Measurements from ENCODE around the gene AP3D1.

Gene AP3D1

DNA sequence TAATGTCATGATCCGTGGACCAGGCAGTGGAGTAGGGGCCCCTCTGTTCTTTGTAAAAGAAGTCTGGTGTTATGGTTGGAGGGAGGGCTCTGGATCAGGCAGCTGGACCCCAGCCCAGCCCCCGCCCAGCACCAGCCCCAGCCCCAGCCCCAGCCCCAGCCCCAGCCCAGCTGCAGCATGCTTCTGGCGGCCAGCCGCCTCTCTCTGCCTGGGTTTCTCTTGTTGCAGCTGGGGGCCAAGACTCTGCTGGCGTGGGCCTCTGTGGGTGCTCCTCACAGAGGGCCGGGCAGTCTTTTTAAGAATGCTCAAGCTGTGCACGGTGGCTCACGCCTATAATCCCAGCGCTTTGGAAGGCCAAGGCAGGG is 30.2 kb upstream of the AP3D1 start:
- DNase-seq (ENCODE audit: low read depth, low spot score): no peak

DNA sequence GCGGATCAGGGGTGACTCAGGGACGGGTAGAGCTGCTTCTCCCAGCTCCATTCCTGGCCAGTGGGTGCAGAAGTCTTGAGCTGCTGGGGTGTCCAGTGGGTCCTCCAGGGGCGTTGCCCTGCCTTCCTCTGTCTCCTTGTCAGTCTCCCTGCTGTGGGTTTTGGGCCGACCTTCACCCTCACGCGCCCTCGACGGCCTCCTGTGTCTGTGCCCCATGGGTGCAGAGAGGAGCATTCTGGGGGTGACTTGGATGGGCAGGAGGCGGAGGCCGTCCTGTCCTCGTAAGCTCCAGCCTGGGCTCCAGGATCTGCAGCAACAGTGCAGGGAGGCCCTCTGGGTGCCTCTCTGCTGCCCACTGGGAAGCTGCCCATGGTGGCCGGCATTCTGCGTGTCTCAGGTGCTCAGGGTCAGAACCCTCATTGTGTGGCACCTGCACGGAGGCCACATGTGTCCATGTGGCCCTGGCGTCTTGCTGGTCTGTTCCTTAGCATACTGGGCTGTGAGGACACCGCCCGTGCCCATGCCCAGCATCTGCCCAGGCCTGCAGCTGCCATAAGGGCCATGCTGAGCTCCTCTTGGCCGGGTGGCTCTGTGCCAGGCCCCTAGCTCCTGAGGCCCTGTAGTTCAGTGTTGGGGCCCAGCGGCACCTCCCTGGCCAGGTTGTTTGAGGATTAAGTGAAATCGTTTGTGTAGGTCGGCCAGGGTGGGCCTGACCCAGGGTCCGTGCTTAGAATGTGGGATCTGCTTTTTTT is 29.7 kb upstream of the AP3D1 start:
- DNase-seq (ENCODE audit: low read depth, low spot score): no peak

DNA sequence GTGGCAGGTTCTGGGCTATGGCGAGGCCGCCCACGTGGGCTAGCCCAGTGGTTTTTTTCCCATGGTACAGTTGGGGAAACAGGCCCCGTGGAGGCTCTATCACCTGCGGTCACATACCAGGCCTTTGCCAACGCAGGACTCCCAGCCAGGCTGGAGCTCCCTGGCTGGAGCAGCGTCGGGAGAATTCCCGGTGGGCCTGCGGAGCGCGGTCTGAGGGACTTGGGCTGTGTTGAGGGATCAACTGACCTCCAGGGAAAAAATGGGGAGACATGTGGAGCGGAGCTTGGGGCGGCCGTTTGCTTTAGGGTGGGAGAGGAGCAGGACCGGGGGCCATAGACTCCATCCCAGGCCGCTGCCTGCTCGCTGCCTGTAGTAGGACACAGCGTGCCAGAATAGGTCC is 28.7 kb upstream of the AP3D1 start:
- no peak for DNase-seq (ENCODE audit: low read depth, low spot score)

DNA sequence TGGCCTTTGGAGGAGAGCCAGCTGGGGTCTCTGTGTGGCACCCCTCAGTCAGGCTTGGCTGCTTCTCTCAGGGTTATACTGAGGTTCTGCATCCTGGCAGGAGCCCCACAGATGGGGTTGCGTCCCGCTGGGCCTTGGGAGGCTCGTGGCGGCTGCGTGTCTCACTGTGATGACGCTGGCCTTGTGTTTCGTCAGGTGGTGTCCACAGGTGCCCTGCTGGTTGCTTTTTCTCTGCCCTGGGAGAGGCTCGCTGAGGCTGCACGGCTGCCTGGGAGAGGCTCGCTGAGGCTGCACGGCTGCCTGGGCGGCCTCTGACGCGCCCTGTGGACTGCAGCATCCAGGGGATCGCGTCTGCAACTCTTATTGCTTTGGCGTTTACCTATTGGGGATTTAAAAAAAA is 27.7 kb upstream of the AP3D1 start:
- DNase-seq (ENCODE audit: low read depth, low spot score): no peak

DNA sequence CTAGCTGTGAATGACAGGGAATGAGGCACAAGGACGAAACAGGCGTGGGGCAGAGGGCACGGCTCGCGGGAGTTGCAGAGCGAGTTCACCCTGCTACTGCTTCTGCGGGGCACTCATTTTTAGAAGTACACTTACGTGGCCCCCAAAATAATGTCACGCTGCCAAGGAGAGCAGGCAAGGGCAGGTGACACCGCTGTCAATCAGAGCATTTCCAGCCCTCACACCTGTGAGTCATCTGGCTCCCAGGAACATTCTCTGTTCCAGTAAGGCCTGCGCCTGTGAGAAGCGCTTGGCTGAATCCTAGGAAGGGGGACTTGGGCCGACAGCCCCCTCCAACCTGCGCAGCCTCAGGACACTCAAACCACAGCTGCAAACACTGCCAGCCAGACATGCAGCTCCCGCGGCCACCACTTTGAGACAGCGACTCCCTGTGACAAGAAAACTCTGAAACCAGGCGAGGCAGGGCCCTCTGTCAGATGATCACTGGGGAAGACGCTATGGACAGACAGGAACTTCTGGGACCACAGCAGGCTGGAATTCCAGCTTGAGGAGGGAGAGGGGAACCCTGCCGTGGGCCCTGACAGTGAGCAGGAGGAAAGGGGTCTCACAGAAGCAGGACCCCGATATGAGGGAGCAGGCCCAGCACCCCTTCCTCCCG is 25.1 kb upstream of the AP3D1 start:
- no peak for DNase-seq (ENCODE audit: low read depth, low spot score)

DNA sequence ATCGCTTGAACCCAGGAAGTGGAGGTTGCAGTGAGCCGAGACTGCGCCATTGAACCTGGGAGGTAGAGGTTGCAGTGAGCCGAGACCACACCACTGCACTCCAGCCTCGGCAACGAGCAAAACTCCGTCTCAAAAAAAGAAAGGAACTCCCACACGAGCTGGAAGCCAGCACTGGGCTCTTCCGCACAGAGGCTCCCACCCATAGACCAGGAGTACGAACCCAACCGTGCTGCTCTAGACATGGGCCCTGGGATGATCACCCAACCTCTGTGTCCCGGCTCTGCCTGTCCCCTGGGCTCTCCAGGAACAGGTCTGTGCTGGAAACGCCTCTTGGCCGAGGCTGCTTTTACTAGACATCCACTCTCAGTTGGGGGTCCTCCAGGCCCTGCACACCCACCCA is 24.4 kb upstream of the AP3D1 start:
- DNase-seq (ENCODE audit: low read depth, low spot score): no peak

DNA sequence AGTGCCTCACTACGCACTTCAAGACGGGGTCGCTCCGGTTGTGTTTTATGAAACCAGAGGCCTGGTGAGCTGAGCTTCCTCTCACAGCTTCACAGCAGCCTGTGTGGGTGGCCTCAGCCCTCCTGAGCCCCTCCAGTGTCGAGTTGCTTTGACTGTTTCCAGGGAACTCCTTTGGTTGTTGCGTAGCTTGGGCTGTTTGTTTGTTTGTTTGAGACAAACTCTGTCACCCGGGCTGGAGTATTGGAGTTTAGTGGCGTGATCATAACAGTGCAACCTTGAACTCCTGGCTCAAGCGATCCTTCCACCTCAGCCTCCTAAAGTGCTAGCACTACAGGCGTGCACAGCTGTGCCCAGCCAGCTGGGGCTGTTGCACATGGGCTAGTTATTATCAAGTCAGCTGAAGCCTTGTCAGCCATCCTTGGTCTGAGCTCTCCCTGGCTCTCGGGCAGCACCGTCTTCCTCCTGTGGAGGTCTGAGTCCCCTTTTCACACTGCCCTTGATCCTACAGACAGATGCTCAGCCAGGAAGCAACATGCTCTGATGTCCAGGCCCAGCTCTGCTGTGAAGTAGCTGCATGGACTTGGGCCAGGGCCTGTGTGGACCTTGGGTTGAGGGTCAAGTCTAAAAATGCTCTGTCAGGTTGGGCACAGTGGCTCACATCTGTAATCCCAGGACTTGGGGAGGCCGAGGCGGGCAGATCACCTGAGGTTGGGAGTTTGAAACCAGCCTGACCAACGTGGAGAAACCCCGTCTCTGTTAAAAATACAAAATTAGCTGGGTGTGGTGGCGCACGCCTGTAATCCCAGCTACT is 22.6 kb upstream of the AP3D1 start:
- DNase-seq (ENCODE audit: low read depth, low spot score): no peak

DNA sequence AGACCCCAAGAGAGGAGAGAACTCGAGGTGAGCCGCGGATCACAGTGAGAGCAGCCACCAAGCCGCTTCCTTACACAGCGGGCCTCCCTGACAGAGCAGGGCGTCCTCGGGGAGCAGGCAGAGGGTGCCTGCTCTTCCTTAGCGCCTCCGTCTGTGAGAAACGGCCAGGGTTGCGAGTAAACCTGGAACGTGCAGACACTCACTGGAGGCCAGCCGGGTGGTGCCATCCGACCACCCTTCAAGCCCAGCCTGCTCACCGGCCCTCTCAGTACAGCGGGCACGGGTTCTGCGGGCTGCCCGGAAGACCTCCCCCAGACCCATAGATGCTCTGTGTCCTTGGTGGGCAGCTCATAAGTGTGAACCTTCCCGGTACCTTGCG is 22.0 kb upstream of the AP3D1 start:
- DNase-seq (ENCODE audit: low read depth, low spot score): no peak

DNA sequence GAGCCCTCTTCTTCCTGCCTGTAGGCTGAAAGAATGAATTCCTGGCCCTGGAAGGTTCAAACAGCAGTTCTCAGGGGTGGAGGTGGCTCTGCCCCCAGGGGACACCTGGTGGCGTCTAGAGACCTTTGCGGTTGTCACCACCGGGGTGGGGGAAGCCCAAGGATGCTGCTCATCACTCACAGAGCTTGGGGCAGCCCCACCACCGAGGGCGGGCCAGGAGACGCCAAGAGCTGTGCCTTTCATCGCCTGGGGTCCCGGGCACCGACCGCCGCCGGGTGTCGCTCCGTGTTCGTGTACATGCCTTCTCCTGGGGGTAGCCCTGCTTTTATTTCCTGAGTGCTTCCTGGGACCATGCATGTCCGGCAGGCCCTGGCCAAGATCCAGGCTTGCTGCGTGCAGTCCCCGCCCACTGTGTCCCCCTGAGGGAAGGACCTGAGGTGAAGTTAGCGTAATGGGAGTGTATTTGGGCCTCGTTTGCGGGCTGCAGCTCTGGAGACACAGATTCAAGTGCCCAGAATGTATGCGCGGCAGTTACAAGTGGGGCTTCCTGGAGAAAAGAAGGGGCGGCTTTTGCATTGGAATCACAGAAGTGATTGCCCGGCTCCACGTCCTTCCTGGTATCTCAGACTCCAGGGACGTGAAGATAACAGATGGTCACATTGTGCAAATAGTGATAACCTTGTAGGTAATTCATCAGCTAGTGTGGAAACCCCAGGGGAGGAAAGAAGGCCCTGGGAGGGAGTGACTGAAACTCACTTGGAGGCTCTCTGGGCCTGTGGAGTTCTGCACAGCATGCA is 20.2 kb upstream of the AP3D1 start:
- peak; percentile 65 for DNase-seq (ENCODE audit: low read depth, low spot score)

DNA sequence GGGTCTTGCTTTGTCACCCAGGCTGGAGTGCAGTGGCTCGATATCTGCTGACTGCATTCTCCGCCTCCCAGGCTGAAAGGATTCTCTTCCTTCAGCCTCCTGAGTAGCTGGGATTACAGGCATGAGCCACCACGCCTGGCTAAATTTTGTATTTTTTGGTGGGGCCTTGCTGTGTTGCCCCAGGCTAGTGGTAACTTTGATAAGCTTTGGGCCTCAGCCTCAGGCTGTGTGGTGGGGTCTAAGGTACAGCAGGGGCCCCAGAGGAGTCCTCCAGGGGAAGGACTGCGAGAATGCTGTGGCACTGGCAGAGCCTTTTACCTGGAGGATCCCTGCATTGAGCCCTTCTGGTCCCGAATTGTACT is 19.6 kb upstream of the AP3D1 start:
- DNase-seq (ENCODE audit: low read depth, low spot score): no peak

DNA sequence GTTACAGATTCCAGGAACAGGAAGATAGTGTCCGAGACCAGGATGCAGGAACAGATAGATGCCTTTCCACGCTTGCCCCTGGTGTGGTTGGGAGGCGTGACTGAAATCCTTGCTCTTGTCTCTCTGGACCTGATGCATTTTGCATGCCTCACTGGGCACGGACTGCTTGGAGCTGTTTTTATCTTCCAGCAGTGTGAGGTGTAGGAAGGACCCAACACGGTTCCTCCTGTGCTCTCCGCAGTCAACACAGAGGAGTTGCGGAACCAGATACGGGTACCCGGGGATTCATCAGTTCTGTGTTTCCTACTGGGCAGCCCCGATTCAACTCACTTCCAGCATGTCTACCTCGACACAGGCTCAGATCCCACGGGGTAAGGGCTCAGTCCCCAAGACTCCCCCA is 18.9 kb upstream of the AP3D1 start:
- no peak for DNase-seq (ENCODE audit: low read depth, low spot score)

DNA sequence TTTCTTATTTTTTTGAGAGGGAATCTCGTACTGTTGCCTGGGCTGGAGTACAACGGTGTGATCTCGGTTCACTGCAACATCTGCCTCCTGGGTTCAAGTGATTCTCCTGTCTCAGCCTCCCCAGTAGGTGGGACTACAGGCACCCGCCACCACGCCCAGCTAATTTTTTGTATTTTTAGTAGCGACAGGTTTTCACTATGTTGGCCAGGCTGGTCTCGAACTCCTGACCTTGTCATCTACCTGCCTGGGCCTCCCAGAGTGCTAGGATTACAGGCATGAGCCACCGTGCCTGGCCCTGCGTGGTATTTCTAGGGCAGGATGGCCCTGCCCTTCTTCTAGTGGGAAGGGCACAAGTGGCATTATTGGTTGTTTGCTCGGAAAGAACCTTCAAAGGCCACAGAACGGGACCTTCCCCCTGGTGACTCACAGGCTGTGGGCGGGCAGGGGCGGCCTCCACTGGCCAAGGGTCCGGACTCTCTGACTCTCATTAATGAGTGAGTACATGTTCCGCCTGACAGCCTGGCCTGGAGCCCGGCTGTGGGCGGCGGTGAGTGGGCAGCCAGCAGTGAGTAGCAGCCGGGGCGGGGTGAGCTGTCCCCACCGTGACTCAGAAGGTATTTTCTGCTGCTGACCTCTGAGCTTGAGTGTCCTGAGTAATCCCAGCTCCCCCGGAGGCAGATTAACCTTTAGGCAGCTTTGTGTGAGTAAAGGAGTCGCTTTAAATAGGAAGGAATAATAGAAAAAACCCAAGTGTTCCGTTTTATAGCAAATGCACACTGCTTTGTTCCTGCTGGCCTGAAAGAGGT is 17.5 kb upstream of the AP3D1 start:
- peak; percentile 41 for DNase-seq (ENCODE audit: low read depth, low spot score)

DNA sequence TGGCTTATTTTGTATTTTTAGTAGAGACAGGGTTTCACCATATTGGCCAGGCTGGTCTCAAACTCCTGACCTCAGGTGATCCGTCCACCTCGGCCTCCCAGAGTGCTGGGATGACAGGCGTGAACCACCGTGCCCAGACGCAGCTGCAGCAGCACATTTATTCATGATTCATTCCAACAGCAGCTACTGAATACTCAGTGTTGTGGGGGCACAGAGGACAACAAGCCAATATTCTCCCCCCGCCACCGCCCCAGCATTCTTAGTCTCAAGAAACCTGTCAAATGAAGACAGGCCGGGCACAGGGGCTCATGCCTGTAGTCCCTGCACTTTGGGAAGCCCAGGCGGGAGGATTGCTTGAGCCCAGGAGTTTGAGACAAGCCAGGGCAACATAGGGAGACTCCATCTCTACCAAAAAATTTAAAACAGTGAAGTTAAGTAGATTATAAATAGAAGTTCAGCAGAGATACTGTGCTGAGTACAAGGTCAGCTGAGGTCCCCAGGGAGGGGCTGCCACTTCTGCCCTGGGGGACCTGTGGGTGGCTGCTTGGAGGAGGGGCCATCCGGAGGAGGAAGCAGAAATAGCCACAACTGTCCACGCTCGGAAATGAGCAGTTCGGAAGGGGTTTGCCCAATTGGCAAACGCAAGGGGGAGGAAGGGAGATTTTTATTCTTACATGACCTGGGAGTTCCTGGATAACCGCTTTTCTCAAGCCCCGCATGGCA is 16.7 kb upstream of the AP3D1 start:
- no peak for DNase-seq (ENCODE audit: low read depth, low spot score)

DNA sequence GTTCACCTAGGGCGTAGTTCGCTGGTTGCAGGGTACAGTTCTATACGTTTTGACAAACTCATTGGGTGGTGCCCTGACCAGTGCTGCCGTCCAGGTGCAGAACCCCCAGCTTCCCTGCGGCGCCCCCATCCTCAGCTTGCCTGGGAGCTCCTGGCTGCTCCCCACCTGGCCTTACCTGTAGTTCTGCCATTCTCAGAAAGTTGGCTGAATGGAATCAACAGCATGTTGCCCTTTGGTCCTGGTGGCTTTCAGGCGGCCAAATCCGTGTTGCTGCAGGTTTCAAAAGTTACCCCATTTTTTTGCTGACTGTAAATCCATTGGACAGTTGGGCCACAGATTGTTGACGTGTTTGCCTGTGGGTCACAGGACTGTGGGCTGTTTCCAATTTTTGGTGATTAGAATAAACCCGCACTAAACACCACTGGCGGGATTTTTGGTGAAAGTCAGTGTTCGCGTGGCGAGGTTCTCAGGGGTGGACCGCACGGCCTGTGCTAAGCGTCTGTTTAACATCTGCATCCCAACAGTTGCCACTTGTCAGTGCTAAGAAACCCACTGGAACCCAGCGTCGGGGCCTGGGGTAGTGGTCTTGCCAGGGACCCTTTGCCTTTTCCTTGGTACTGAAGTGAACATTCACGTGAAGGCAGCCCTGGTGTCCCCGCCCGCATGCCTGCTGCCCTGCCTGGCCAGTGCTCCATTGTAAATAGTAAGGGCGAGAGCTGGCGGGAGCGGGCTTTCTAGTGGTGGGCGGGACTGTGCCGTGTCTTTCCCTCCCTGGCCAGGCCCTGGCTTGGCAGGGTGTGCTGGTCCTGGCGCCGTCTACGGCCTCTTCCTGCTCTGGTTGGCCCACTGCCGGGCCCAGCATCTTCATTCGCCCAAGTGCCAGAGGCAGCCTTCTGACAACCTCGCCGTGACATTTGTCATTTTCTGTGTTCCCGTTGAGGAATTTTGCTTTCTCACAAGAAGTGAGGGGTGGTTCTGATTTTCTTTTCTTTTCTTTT is 15.7 kb upstream of the AP3D1 start:
- no peak for DNase-seq (ENCODE audit: low read depth, low spot score)

DNA sequence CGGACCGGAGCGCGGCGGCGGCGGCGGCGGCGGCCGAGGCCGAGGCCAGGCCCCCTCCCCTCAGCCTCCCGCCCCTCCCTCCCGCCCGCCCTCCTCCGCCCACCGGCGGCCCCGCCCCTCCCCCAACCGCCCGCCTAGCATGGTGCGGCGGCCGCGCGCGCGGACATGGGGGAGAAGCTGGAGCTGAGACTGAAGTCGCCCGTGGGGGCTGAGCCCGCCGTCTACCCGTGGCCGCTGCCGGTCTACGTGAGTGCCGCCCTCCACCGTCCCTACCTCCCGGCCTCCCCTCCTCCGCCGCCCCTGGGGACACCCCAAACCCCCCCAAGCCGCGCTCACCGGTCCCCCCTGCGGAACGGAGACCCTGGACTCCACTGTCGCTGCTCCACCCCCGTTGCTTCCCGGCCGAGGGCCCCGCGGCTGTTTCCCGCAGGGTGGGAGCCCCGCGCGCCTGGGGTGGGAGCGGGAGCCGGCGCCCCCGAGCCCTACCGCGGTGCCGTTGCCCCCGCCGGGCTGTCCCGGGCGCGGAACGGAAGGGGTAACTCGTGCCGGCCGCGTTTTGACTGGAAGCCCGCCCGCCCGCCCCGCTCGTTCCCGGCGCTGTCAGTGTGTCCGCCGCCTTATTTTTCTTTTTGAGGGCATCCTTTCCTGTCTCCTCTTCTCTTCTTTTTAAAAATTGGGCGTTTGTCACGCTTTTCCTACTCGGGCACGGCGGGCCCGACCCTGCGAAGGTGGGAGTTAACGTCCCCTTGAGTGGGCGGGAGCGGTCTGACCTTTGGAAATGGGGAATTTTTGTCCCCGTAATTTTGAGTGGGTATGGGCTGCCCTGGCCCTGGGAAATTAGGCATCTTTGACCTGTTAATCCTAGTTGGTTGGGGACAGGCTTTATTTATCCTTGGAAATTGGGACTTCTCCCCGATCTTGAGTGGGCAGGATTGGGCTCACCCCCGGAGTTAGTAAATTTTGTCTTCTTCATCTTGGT is 12.9 kb upstream of the AP3D1 start:
- no peak for DNase-seq (ENCODE audit: low read depth, low spot score)

DNA sequence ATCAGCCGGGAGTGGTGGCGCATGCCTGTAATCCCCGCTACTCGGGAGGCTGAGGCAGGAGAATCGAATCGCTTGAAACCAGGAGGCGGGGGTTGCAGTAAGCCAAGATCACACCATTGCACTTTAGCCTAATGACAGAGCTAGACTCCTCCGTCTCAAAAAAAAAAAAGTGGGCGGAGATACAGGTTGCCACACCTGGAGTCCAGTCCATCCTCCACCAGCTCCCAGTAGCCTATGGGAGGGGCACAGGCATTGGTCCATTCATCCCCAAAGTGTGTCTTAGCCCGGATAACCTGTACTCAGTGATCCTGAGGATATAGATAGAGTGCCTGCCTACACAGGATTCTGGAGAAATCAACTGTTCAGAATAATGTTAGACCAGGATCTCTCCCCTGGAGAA is 9.0 kb upstream of the AP3D1 start:
- no peak for DNase-seq (ENCODE audit: low read depth, low spot score)

DNA sequence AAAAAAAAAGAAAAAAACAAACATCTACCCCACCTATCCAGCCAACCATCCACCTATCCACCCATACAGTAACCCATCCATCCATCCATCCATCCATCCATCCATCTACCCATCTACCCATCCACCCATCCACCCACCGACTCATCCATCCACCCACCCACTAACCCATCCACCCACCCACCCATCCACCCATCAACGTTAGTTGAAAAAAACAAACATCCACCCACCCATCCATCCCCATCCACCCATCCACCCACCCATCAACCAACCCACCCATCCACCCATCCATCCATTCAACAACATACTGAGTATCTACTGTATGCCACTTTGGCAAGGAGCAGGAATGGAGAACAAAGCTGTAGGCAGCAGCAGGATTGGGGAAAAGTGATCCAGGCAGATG is 6.1 kb upstream of the AP3D1 start:
- no peak for DNase-seq (ENCODE audit: low read depth, low spot score)

DNA sequence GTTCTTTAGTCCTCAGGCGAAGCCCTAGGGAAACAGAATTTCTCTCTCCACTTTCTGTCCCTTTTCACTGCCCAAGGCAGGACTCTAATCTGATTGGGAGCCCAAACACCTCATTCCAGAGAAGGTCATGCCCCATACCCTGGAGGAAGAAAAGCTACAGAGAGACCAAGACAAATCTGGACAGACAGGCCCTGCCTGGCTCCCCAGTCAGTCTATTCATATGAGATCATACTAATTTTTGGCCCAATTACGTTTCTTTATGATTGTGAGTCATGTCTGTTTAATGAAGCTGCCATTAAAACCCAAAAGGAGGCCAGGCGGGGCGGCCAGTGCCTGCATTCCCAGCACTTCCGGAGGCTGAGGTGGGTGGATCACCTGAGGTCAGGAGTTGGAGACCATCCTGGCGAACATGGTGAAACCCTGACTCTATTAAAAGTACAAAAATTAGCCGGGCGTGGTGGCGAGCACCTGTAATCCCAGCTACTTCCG is 3.3 kb upstream of the AP3D1 start:
- no peak for DNase-seq (ENCODE audit: low read depth, low spot score)

Measured in activated CD4-positive, CD25-positive, alpha-beta regulatory T cell treated with anti-CD3 and anti-CD28 coated beads, Interleukin-2, amount 50 U/mL, for 16 hours (primary cell).